IMR-90 (cell line): ENCODE results near the gene KRT32. TPM values are rescaled to one million over a fixed set of nuclear protein-coding genes. Genes with fewer than 3 reads are reported as not detected.

Source experiments
- ATAC-seq: fragments of 200-7000 bp; cut with Tn5 transposase; 2 replicates; pipeline ENCODE4 v1.9.1; 2020; ENCODE audit warnings: low read depth, mild to moderate bottlenecking, moderate library complexity
- BruUV-seq: library from RNA; stranded (reverse); fragments of 400-500 nt; replicated peaks from 2 replicates; lab custom pipeline; 2021; lab: Mats Ljungman, UMichigan
- CTCF ChIA-PET: fragments of 300-600 bp; formaldehyde crosslinking; extraction: SDS; loops from one replicate; lab custom pipeline; 2021; ENCODE audit warnings: antibody characterized with exemption; lab: Yijun Ruan, JAX
- POLR2A ChIA-PET: fragments of 300-600 bp; sonication (Branson Sonifier 250); formaldehyde crosslinking; loops from one replicate; lab custom pipeline; 2022; ENCODE audit warnings: antibody characterized with exemption; ENCODE audit not compliant: unreplicated experiment; lab: Charles Lee
- DNase-seq: peaks from one replicate; pipeline ENCODE4 v3.0.0; 2013
- H2AFZ ChIP-seq: replicated peaks from 2 replicates; pipeline ENCODE3; 2013; ENCODE audit warnings: low read length, mild to moderate bottlenecking; ENCODE audit not compliant: poor library complexity
- H2AK5ac ChIP-seq: 2 replicates; pipeline ENCODE4 v1.6.1; 2013; ENCODE audit warnings: low read depth, low read length, inconsistent platforms
- H2AK9ac ChIP-seq: replicated peaks from 2 replicates; pipeline ENCODE3; 2013; ENCODE audit warnings: mild to moderate bottlenecking, low read depth, low read length, moderate library complexity; ENCODE audit not compliant: poor library complexity
- H2BK120ac ChIP-seq: 2 replicates; pipeline ENCODE4 v1.6.1; 2013; ENCODE audit warnings: low read depth, low read length, inconsistent platforms
- H2BK15ac ChIP-seq: 3 replicates; pipeline ENCODE4 v1.6.1; 2013; ENCODE audit warnings: low read depth, low read length, inconsistent platforms
- H2BK20ac ChIP-seq: 2 replicates; pipeline ENCODE4 v1.6.1; 2013; ENCODE audit warnings: low read depth, mild to moderate bottlenecking, inconsistent platforms, low read length, moderate library complexity
- H2BK5ac ChIP-seq: 2 replicates; pipeline ENCODE4 v1.6.1; 2013; ENCODE audit warnings: mild to moderate bottlenecking, low read depth, low read length, inconsistent platforms; ENCODE audit not compliant: poor library complexity, severe bottlenecking
- H3K14ac ChIP-seq: replicated peaks from 2 replicates; pipeline ENCODE4 v1.6.1; 2013; ENCODE audit warnings: low read depth, low read length, inconsistent platforms
- H3K18ac ChIP-seq: 2 replicates; pipeline ENCODE4 v1.6.1; 2013; ENCODE audit warnings: low read depth, low read length, control low read depth
- H3K23ac ChIP-seq: 2 replicates; pipeline ENCODE4 v1.6.1; 2013; ENCODE audit warnings: low read depth, low read length, inconsistent platforms
- H3K27ac ChIP-seq: 2 replicates; pipeline ENCODE4 v1.5.1; 2013; ENCODE audit warnings: mild to moderate bottlenecking, control low read depth, low read length; ENCODE audit not compliant: insufficient read depth
- H3K27me3 ChIP-seq: 2 replicates; pipeline ENCODE4 v1.6.1; 2013; ENCODE audit warnings: low read length; ENCODE audit not compliant: control insufficient read depth, insufficient read depth
- H3K36me3 ChIP-seq: 2 replicates; pipeline ENCODE4 v1.6.1; 2013; ENCODE audit warnings: low read length, mixed read lengths; ENCODE audit not compliant: control insufficient read depth, insufficient read depth
- H3K4ac ChIP-seq: 2 replicates; pipeline ENCODE4 v1.6.1; 2013; ENCODE audit warnings: low read depth, low read length, inconsistent platforms
- H3K4me1 ChIP-seq: 2 replicates; pipeline ENCODE4 v1.6.1; 2013; ENCODE audit warnings: low read length, mixed read lengths; ENCODE audit not compliant: control insufficient read depth, insufficient read depth
- H3K4me2 ChIP-seq: 2 replicates; pipeline ENCODE4 v1.6.1; 2013; ENCODE audit warnings: low read depth, mild to moderate bottlenecking, control low read depth, low read length, moderate library complexity
- H3K4me3 ChIP-seq: 2 replicates; pipeline ENCODE4 v1.5.1; 2013; ENCODE audit warnings: low read depth, mild to moderate bottlenecking, control low read depth, low read length, moderate library complexity; ENCODE audit not compliant: insufficient read depth
- H3K56ac ChIP-seq: 2 replicates; pipeline ENCODE4 v1.6.1; 2013; ENCODE audit warnings: low read length, inconsistent platforms; ENCODE audit not compliant: insufficient read depth; ENCODE audit errors: extremely low read depth
- H3K79me1 ChIP-seq, 2 experiments: 2 replicates each; pipeline ENCODE4 v1.6.1; 2013; ENCODE audit warnings: low read length in 2 of 2, inconsistent platforms in 1 of 2, low read depth in 1 of 2
- H3K9ac ChIP-seq: 2 replicates; pipeline ENCODE4 v1.6.1; 2013; ENCODE audit warnings: low read depth, low read length, control low read depth
- H3K9me1 ChIP-seq: 2 replicates; pipeline ENCODE4 v1.6.1; 2013; ENCODE audit warnings: low read length, inconsistent platforms; ENCODE audit not compliant: insufficient read depth
- H3K9me3 ChIP-seq: 2 replicates; pipeline ENCODE4 v1.6.1; 2013; ENCODE audit warnings: low read length; ENCODE audit not compliant: control insufficient read depth, insufficient read depth
- H4K20me1 ChIP-seq: 2 replicates; pipeline ENCODE4 v1.6.1; 2013; ENCODE audit warnings: low read length, inconsistent platforms; ENCODE audit not compliant: insufficient read depth
- H4K5ac ChIP-seq: 2 replicates; pipeline ENCODE4 v1.6.1; 2013; ENCODE audit warnings: mild to moderate bottlenecking, low read depth, low read length, control low read depth
- H4K8ac ChIP-seq, 2 experiments: 2 replicates each; pipeline ENCODE4 v1.6.1; 2013; ENCODE audit warnings: low read depth in 2 of 2, low read length in 2 of 2, control low read depth in 1 of 2, inconsistent platforms in 1 of 2
- H4K91ac ChIP-seq: 2 replicates; pipeline ENCODE4 v1.6.1; 2013; ENCODE audit warnings: low read depth, low read length, inconsistent platforms; ENCODE audit not compliant: insufficient read depth
- MAZ ChIP-seq: IDR thresholded peaks from 2 replicates; pipeline ENCODE4 v1.6.1; 2012; ENCODE audit warnings: low read depth, mild to moderate bottlenecking, low read length, improper control_type of control experiment, moderate library complexity, borderline replicate concordance
- RCOR1 ChIP-seq: IDR thresholded peaks from 2 replicates; pipeline ENCODE4 v1.6.1; 2012; ENCODE audit warnings: mild to moderate bottlenecking, low read length, improper control_type of control experiment; ENCODE audit not compliant: insufficient replicate concordance
- RFX5 ChIP-seq: IDR thresholded peaks from 2 replicates; pipeline ENCODE4 v1.8.0; 2012; ENCODE audit warnings: low read depth, mild to moderate bottlenecking, low read length, moderate library complexity
- whole genome bisulfite sequencing, 2 experiments: methylation state at CpG; one replicate each; pipeline versions ENCODE4 v1.1.5 to v1.1.7; 2013; ENCODE audit warnings: missing lambda C conversion rate in 2 of 2; ENCODE audit not compliant: insufficient read length in 1 of 2; ENCODE audit errors: extremely low coverage in 2 of 2; 5-methylcytosine and 5-hydroxymethylcytosine counted together
- dilution Hi-C: fragments of 300-500 bp; cut with HindIII; formaldehyde crosslinking; loops from one replicate; pipeline ENCODE4 v1.14.3; 2018; ENCODE audit warnings: low sequenced_read_pairs; ENCODE audit not compliant: unreplicated experiment
- in situ Hi-C: fragments of 300-500 bp; cut with MboI; formaldehyde crosslinking; loops from 3 replicates; pipeline ENCODE4 v1.14.3; 2019; ENCODE audit warnings: low sequenced_read_pairs, inconsistent platforms, mixed read lengths
- intact Hi-C: fragments of 100-400 bp; cut with micrococcal nuclease; formaldehyde crosslinking; loops from 2 replicates; pipeline ENCODE4 v1.10.0; 2022
- polyA plus RNA-seq, 3 experiments: library from polyadenylated mRNA; depleted of rRNA; stranded (reverse); fragments of >200 nt; gene quantifications; 2 replicates each; pipeline ENCODE4 v1.2.3, GENCODE V29; 2012; ENCODE audit warnings: low replicate concordance in 1 of 3
- total RNA-seq: library from RNA; depleted of rRNA; stranded (reverse); fragments of >200 nt; gene quantifications from 2 replicates; pipeline ENCODE4 v1.2.3, GENCODE V29; 2012
- TF ChIP-seq, protein P1 (sequence below): fragments of 150-350 bp; IDR thresholded peaks from 2 replicates; pipeline ENCODE4 v1.6.1; 2017; ENCODE audit warnings: mild to moderate bottlenecking, antibody characterized with exemption, low read length, low read depth
- TF ChIP-seq, protein P2 (sequence below): fragments of 150-350 bp; IDR thresholded peaks from 2 replicates; pipeline ENCODE4 v1.6.1; 2016; ENCODE audit warnings: low read depth, mild to moderate bottlenecking, low read length, moderate library complexity, borderline replicate concordance

The KRT32 gene
- total and polyA plus RNA-seq, 2 of the 4 experiments (the other 2 are of a cell fraction), result 0.09 TPM; not detected in 1

DNA sequence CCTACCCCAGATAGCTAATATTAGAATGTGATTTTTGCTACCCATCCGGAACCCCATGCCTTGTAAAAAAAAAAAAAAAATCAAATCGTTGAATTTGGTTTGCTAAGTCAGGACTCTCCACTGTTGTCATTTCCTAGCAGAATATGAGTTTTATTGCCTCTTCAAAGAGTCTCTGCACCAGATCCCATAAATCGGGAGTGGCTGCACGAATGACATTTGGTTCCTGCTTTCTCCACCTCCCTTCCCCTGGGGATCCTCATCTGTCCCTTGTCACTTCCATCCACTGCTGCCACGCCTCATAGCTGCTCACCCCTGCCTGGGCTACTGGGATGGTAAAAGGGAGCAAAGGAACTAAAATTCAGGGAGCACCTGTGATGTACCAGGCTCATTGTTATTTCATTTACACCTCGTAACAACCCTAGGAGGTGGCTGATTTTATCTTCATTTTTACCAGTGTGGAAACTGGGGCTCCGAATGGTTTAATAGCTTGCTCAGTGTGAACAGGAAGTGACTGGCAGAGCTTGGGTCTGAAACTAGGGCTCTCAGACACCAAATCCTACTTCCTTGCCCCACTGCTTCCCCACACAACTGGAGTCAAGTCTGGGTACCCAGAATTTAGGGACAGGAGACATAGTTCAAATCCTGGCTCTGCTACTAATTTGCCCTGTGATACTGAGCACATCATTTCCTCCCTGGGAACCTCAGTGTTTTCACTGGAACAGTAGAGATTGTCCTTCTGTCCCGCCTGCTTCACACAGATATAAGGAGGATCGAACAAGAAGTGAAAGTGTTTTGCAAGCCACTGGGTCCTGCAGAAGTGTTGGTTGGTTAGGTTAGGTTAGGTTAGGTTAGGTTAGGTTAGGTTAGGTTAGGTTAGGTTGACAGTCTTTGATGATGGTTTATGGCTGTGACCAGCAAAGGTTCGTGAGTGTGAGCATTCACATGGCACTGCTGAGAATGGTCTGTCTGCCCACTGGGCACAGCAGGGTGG, 23.1 kb upstream of the KRT32 start:
- Histone ChIP-seq H3K36me3 (no peaks in the 10 kb centered on the region), H2AFZ (no peak overlapping the region), H3K56ac (no peak overlapping the region), H4K8ac (no peak overlapping the region), H2AK5ac (0 out of 2 replicates have a peak overlapping the region, but pooled peaks have one; percentile 7), H3K4me1 (peaks cover 15% of the 10 kb centered on the region), H2BK5ac (no peak overlapping the region), H3K4me3 (no peak overlapping the region), H3K79me1 (no peaks in the 10 kb centered on the region), H3K27me3 (no peaks in the 10 kb centered on the region), H2BK15ac (no peak overlapping the region), H3K27ac (no peak overlapping the region), H3K4me2 (no peak overlapping the region), H2BK120ac (no peak overlapping the region), H3K14ac (no peak overlapping the region), H3K9ac (no peak overlapping the region), H4K20me1 (no peaks in the 10 kb centered on the region), H3K4ac (no peak overlapping the region), H4K5ac (no peak overlapping the region), H3K18ac (no peak overlapping the region), H3K9me3 (no peaks in the 10 kb centered on the region), H2BK20ac (no peak overlapping the region), H3K9me1 (peaks cover 12% of the 10 kb centered on the region), H4K91ac (peak overlapping the region; percentile 18; the same call in 1 of the 2 replicates), H2AK9ac (no peak overlapping the region), H3K23ac (no peak overlapping the region)
- ChIA-PET POLR2A (no interaction called here), CTCF (no interaction called here)
- TF ChIP-seq RFX5 (no peak), RCOR1 (no peak), MAZ (no peak)
- TF ChIP-seq, protein P1, sequence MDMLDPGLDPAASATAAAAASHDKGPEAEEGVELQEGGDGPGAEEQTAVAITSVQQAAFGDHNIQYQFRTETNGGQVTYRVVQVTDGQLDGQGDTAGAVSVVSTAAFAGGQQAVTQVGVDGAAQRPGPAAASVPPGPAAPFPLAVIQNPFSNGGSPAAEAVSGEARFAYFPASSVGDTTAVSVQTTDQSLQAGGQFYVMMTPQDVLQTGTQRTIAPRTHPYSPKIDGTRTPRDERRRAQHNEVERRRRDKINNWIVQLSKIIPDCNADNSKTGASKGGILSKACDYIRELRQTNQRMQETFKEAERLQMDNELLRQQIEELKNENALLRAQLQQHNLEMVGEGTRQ, result no peak
- TF ChIP-seq, protein P2, sequence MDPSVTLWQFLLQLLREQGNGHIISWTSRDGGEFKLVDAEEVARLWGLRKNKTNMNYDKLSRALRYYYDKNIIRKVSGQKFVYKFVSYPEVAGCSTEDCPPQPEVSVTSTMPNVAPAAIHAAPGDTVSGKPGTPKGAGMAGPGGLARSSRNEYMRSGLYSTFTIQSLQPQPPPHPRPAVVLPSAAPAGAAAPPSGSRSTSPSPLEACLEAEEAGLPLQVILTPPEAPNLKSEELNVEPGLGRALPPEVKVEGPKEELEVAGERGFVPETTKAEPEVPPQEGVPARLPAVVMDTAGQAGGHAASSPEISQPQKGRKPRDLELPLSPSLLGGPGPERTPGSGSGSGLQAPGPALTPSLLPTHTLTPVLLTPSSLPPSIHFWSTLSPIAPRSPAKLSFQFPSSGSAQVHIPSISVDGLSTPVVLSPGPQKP, result no peak
- no TSS peak for BruUV-seq
- dilution Hi-C loops (no loop called here), in situ Hi-C loops (no loop called here), intact Hi-C loops (no loop called here)
- DNase-seq (no peak), ATAC-seq (no peak)
- no CpG with 5 or more reads among the region's 10 CpGs for WGBS, 2 experiments
